Muscle of arm (tissue), 14 donors: ENCODE measurements around the gene NAV1. TPM values are rescaled to one million over a fixed set of nuclear protein-coding genes. Genes with fewer than 3 reads are reported as not detected.
"Not testable (repeated sequence)": the region's sequence is repeated elsewhere in the genome, so short reads cannot be mapped to it uniquely, and the experiment has no call there.

Experiments
- DNase-seq: peaks from one replicate; pipeline ENCODE4 v3.0.0-alpha.2; 2013
- long read RNA-seq, 11 donors: transcript quantifications; one replicate each; lab custom pipeline, GENCODE V29; 2026
- polyA plus RNA-seq, 12 donors: library from polyadenylated mRNA; unstranded; fragments of 120-200 nt; gene quantifications; one replicate each; pipeline ENCODE4 v1.2.1, GENCODE V29; 2013; ENCODE audit not compliant: insufficient read length in 12 of 12

Gene NAV1, protein sequence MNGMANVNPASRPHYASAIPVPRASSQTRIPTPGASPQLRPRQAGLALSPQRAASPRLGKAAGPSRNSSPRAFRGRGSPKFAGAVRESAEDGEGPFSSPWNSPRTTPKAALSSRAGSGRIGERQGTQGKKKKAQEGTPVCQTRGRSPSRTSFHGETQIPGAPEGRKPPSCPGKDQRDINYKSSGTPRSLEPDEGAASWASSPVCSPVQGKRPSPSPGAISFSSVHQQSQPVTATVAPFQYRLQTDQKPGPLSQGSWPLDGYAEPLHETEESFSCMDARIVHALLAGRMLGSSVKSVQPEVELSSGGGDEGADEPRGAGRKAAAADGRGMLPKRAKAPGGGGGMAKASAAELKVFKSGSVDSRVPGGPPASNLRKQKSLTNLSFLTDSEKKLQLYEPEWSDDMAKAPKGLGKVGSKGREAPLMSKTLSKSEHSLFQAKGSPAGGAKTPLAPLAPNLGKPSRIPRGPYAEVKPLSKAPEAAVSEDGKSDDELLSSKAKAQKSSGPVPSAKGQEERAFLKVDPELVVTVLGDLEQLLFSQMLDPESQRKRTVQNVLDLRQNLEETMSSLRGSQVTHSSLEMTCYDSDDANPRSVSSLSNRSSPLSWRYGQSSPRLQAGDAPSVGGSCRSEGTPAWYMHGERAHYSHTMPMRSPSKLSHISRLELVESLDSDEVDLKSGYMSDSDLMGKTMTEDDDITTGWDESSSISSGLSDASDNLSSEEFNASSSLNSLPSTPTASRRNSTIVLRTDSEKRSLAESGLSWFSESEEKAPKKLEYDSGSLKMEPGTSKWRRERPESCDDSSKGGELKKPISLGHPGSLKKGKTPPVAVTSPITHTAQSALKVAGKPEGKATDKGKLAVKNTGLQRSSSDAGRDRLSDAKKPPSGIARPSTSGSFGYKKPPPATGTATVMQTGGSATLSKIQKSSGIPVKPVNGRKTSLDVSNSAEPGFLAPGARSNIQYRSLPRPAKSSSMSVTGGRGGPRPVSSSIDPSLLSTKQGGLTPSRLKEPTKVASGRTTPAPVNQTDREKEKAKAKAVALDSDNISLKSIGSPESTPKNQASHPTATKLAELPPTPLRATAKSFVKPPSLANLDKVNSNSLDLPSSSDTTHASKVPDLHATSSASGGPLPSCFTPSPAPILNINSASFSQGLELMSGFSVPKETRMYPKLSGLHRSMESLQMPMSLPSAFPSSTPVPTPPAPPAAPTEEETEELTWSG (N-terminal part only)
- polyA plus RNA-seq = 10 to 100 TPM in 11 of 12 donors, not detected in 1; 18.7 to 41.1 (median 25.9) TPM
- long read RNA-seq, donor 1, partial matches to known transcripts = 6 of 6 reads
- long read RNA-seq, donor 1, other reads (novel, unspliced or antisense) = 0 of 6 reads
- long read RNA-seq, donor 2 = 0 reads
- long read RNA-seq, donor 3, partial matches to known transcripts = 0 of 1 reads
- long read RNA-seq, donor 3, other reads (novel, unspliced or antisense) = 0 of 1 reads
- long read RNA-seq, donor 4, partial matches to known transcripts = 0 of 1 reads
- long read RNA-seq, donor 4, other reads (novel, unspliced or antisense) = 0 of 1 reads
- long read RNA-seq, donor 5, partial matches to known transcripts = 5 of 5 reads
- long read RNA-seq, donor 5, other reads (novel, unspliced or antisense) = 0 of 5 reads
- long read RNA-seq, donor 6 = 0 reads
- long read RNA-seq, donor 7 = 0 reads
- long read RNA-seq, donor 8, partial matches to known transcripts = 5 of 7 reads
- long read RNA-seq, donor 8, other reads (novel, unspliced or antisense) = 0 of 7 reads
- long read RNA-seq, donor 9 = 0 reads
- long read RNA-seq, donor 10, partial matches to known transcripts = 5 of 7 reads
- long read RNA-seq, donor 10, other reads (novel, unspliced or antisense) = 0 of 7 reads
- long read RNA-seq, donor 11, partial matches to known transcripts = 5 of 6 reads
- long read RNA-seq, donor 11, other reads (novel, unspliced or antisense) = 0 of 6 reads

GRCh38 chr1:201538612-201539551 lies at the start of gene NAV1:
TSS of gene NAV1 (plus strand) at chr1:201539127. CDS start at chr1:201622885, 83,758 bp downstream.
- peak; percentile 55 for DNase-seq

GRCh38 chr1:201489643-201490261 lies 49.2 kb upstream of the NAV1 start:
- DNase-seq = no peak

- no peak for DNase-seq
Measured at GRCh38 chr1:201490708-201491131, 48.2 kb upstream of the NAV1 start.

DNA sequence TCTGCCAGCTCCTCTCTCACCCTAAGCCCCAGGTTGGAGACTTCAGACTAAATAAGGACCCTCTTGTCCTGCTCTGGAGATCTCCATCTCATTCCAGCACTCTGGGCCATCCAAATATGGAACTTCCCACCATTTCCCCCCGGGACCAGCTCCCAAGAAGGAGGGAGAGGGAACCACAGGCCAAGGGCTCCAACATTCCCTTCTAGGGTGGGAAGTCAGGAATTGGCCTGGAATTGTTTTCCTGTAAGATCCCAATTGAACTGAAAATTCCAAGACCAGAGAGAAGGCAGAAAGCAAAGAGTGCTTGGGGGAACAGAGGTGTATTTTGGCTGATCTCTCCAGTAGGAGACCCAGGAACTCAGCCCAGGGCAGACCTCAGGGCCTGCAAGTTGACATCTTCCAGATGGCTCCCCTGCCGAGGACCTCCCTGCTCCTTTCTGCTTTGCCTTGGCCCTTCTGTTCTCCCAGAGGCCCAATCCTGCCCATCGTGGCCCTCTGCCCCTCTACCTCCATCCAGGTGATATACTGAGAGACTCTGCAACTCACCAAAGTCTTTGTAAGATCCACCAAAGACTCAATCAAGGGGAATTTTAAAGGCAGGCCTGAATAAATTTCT lies 46.9 kb upstream of the NAV1 start:
- no peak for DNase-seq

- not testable (repeated sequence) for DNase-seq
Measured at GRCh38 chr1:201493026-201493656, 45.8 kb upstream of the NAV1 start.

DNA sequence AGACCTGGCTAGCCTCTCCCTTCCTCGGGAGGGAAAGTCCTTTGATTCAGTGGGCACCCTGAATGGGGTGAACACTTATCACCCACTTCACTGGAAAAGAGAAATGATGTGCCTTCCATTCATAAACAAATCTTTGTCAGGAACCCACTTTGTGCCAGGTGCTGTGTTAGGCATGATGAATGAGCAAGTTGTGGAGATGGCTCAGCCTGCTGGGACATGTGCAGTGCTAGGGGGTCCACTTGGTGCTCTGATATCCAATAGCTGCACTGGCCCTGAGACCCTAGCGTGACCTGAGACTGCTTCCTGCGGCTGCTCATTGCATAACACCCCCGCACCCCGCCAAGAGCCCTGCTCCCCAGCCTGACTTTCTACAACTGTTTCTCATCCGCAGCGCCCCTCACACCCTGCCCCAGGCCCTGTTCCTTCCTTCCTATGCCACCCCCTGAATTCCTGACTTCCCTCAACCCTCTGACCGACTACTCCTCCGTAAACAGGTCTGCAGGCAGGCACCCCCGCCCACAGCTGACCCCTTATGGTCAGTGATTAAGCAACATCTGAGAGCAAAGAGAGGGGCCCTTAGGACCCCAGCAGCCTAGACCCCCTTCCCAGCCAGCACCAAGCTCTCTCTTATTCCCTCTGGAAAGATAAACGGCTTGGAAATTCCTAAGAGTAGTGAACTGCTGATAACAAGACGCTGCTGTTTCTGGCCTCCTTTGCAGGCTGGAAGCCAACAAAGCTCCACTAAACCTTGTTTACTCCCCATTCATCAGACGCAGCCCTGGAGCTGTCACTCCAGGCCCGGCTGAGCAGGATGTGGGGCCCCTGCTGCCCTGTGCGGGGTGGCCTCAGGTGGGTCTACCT lies 44.9 kb upstream of the NAV1 start:
- DNase-seq = no peak

- peak; percentile 66 for DNase-seq
Measured at GRCh38 chr1:201495551-201496295, 43.2 kb upstream of the NAV1 start.

DNA sequence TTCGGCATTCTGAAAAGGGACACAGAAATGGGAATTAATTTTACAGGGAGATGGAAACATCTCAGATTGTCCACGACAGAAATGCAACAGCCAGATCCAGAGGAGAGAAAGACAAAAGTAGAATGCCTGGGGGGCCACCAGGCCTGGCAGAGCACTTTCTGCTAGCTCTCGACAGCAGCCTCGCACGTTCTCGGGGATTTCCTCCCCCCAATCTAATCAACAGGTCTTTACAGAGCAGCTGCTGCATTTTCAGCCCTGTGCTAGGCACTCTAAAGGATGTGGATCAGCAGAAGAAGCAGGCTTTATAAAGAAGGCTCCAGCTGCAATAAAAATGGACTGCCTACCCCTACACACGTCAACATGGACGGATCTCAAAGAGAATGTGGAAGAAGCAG lies 42.6 kb upstream of the NAV1 start:
- DNase-seq = no peak

GRCh38 chr1:201497935-201498509 lies 40.9 kb upstream of the NAV1 start:
- no peak for DNase-seq

- DNase-seq = no peak
Measured at GRCh38 chr1:201498621-201499020, 40.3 kb upstream of the NAV1 start.

GRCh38 chr1:201499191-201499590 lies 39.7 kb upstream of the NAV1 start:
- DNase-seq = no peak

- DNase-seq = no peak
Measured at GRCh38 chr1:201499795-201500669, 38.9 kb upstream of the NAV1 start.

GRCh38 chr1:201500670-201501120 lies 38.2 kb upstream of the NAV1 start:
- no peak for DNase-seq

DNA sequence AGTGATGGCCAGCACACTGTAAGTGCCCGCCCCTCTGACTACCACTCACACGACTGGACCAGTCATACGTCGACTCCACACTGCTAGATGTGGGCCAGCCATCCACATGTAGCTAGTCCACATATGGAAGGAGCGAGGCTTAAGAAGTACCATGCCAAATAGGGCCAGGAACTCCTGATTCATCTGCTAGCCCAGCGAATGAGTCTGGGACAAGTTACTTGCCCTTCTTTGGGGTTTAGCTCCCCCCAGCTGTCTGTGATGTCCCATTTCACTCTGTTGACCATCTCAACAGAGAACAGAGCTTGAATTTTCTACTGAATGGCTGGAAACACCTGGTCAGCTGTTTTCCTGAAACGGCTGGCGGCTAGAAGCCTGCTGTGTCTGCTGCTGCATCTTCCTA lies 37.8 kb upstream of the NAV1 start:
- no peak for DNase-seq
